OCI-LY3 (cell line): ENCODE measurements around the gene SLC26A9.

Source experiments
- EZH2phosphoT487 ChIP-seq: fragments of 200-600 bp; shearing (Covaris generic); IDR thresholded peaks from 2 replicates; pipeline ENCODE4 v1.6.1; 2018; ENCODE audit warnings: antibody characterized with exemption, mixed run types, low read depth
- TF ChIP-seq, protein P1 (sequence below): fragments of 200-600, 300-600 bp; sonication (generic); IDR thresholded peaks from 2 replicates; pipeline ENCODE4 v1.5.1; 2014; ENCODE audit warnings: antibody characterized with exemption, low read length, low read depth

DNA sequence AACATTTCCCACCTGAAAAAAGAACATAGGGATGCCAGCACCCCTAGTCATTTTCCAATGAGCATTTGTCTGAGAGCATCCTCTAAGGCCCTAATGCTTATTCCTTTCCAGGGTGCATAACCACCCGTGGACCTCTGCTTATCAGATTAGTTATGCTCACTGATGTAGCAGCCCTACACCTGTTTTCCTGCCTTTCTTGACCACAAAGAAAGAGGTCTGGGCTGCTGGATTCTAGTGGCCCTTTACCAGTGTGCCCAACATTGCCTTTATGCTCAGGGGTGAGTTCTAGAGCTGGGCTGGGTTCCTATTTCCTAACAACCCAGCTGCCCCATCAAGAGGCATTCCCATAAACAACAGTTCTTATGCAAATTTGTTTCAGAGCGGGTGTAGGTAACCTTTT, 73.0 kb downstream of the SLC26A9 start:
- TF ChIP-seq, protein P1, sequence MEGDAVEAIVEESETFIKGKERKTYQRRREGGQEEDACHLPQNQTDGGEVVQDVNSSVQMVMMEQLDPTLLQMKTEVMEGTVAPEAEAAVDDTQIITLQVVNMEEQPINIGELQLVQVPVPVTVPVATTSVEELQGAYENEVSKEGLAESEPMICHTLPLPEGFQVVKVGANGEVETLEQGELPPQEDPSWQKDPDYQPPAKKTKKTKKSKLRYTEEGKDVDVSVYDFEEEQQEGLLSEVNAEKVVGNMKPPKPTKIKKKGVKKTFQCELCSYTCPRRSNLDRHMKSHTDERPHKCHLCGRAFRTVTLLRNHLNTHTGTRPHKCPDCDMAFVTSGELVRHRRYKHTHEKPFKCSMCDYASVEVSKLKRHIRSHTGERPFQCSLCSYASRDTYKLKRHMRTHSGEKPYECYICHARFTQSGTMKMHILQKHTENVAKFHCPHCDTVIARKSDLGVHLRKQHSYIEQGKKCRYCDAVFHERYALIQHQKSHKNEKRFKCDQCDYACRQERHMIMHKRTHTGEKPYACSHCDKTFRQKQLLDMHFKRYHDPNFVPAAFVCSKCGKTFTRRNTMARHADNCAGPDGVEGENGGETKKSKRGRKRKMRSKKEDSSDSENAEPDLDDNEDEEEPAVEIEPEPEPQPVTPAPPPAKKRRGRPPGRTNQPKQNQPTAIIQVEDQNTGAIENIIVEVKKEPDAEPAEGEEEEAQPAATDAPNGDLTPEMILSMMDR: no peak
- TF ChIP-seq EZH2phosphoT487: no peak
